Cardiac muscle cell (in vitro differentiated cells and primary cell): ENCODE measurements around the gene EPN2. TPM values are rescaled to one million over a fixed set of nuclear protein-coding genes. Genes with fewer than 3 reads are reported as not detected.
"Not testable (repeated sequence)": the region's sequence is repeated elsewhere in the genome, so short reads cannot be mapped to it uniquely, and the experiment has no call there.

Experiments
- DNase-seq, 2 donors: peaks; one replicate each; pipeline versions ENCODE4 v3.0.0 to v3.0.0-alpha.2; 2010 to 2017; ENCODE audit warnings: low read depth in 1 of 2, low spot score in 1 of 2
- H3K27ac ChIP-seq: fragments of 200-600 bp; sonication (generic); 2 replicates; pipeline ENCODE4 v1.5.1; 2016
- H3K27me3 ChIP-seq: fragments of 200-600 bp; sonication (generic); 2 replicates; pipeline ENCODE4 v1.6.0; 2016; ENCODE audit warnings: control low read depth
- H3K36me3 ChIP-seq: fragments of 200-600 bp; sonication (generic); 2 replicates; pipeline ENCODE4 v1.5.1; 2016; ENCODE audit warnings: control low read depth
- H3K4me1 ChIP-seq: fragments of 200-600 bp; sonication (generic); 2 replicates; pipeline ENCODE4 v1.8.1; 2017; ENCODE audit warnings: low read depth, mild to moderate bottlenecking, mixed run types
- H3K4me3 ChIP-seq: fragments of 200-600 bp; sonication (generic); 2 replicates; pipeline ENCODE4 v1.5.1; 2016; ENCODE audit warnings: mild to moderate bottlenecking
- H3K9me3 ChIP-seq: fragments of 200-600 bp; sonication (generic); 2 replicates; pipeline ENCODE4 v1.5.1; 2017; ENCODE audit warnings: low read depth, mild to moderate bottlenecking, control low read depth
- polyA plus RNA-seq: library from polyadenylated mRNA; unstranded; fragments of >200 nt; fragmentation: Nextera tagmentation; extraction: Ambion mirVana; gene quantifications from 2 replicates; pipeline ENCODE4 v1.2.1, GENCODE V29; 2016
- total RNA-seq: library from RNA; depleted of rRNA; stranded (reverse); fragments of >200 nt; gene quantifications from 2 replicates; pipeline ENCODE4 v1.2.3, GENCODE V29; 2016
- TF ChIP-seq, protein P1 (sequence below): IDR thresholded peaks from 2 replicates; pipeline ENCODE4 v1.5.1; 2012; ENCODE audit warnings: low read depth, mild to moderate bottlenecking, low read length

The EPN2 gene
- total and polyA plus RNA-seq, 2 experiments from 2014 or later = 43.5 to 45.5 TPM

DNA sequence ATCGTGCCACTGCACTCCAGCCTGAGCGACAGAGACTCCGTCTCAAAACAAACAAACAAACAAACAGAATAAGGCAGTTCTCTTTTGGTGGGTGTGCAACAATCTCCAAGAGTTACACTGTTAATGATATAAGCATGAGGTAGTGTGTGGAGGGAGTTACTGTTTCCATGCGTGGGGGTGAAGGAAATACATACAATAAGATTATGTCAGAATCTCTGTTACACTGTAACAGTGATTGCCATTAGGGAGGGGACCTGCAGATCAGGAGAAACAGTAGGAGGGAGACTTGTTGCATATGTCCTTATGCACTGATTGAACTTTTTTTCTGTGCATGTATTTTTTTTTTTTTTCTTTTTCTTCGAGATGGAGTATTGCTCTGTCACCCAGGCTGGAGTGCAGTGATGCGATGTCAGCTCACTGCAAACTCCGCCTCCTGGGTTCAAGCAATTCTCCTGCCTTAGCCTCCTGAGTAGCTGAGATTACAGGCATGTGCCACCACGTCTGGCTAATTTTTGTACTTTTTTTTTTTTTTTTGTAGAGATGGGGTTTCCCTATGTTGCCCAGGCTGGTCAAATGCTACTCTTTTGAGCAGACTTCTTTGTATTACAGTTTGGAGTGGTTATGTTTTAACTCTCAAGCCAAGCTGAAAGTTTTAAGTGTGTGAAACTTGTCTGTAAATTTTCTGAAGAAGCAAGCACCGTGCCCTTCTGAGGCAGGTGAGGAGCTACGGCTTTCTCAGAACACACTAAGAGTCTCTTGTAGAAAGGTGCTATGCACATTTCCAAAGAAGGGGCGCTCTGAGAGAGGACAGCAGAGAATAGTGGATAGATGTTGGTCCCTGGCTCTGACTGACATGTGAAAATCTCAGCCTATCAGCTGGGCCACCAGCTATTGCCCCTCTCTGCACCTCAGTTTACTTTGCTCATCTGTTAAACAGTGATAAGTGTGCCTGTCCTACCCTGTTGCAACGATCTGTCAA is 10.3 kb upstream of the EPN2 start:
- not testable (repeated sequence) for H3K36me3 ChIP-seq, DNase-seq, H3K4me1 ChIP-seq, H3K9me3 ChIP-seq, H3K27ac ChIP-seq, H3K27me3 ChIP-seq, H3K4me3 ChIP-seq

- H3K9me3 ChIP-seq, H3K27me3 ChIP-seq, H3K36me3 ChIP-seq, H3K4me3 ChIP-seq, H3K27ac ChIP-seq, H3K4me1 ChIP-seq: not testable (repeated sequence)
- peak in 1 of 2 donors; percentile 44 for DNase-seq
These were observed 2.5 kb upstream of the EPN2 start for GRCh38 chr17:19234676-19235075.

DNA sequence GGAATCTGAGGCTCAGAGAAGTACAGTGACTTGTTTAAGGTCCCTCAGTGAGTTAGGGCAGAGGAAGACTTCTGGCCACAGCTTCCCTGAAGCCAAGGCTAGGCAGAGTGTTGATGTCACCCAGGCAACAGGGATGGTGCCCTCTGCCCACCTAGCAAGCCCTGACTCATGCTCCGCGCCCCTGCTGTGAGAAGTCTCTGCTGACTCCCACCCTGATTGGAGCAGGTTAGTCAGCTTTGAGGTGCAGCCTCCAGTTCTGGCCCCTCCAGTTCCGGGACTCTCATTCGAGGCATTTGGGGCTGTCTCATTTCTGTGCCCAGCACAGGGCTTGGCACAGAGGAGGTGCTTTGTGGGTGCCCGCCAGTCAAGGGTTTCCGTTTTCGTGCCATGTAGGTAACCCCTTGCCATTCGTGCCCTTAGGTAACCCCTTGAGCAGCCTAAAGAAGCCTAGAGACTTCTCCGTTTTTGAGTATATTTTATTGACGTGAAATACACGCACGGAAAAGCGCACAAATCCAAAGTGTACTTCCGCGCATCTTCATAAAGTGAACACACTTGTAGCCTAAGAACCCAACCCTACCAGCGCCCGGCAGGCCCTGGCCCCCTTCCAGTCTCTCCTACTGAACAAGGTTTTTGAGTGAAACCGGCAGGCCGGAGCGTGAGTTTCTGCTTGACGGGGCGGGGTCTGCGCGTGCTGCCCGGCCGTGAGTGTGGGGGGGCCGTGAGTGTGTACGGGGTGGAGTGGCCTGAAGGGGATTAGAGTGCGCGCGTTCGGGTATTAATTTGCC is 621 bp upstream of the EPN2 start:
- H3K4me1 ChIP-seq, H3K36me3 ChIP-seq, DNase-seq, H3K27me3 ChIP-seq, H3K4me3 ChIP-seq, H3K9me3 ChIP-seq, H3K27ac ChIP-seq: not testable (repeated sequence)

DNA sequence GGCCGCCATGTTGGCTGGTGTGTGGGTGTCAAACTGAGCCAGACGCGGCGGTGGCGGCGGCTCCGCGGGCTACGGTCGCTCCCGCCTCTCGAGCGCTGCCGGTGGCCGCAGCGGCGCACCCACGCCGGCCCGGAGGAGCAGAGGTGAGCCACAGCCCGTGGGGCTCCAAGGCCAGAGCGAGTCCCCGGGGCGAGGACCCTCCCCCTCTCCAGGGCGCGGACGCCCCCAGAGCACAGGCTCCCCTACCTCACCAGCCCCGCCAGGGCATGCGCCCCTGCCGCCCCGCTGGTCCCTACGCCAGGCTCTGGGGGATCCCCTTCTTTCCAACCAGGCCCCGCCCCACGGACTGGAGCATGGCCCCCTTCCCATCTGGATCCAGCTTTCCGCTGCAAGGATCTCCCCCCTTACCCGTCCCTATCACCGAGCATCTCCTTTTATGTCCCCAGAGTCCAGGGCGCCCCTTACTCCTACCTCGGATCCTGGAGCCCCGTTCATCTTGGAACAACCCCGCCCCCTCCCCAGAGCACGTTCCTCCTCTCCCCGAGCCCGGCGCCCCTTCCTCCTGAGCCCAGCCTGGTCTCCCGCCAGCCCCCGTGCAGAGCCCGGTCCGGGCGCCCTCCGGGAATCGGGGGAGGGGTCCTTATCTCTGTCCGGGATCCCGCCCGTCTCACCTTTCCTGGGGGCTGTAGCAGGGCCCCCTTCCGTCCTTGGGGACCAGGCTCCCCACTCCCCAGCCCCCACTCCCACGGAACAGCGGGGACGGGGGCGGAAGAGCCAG is 412 bp downstream of the EPN2 start:
- Histone ChIP-seq H3K9me3 (no peaks in the 10 kb centered on the region), H3K36me3 (no peaks in the 10 kb centered on the region), H3K27ac (peak overlapping the region; percentile 74), H3K27me3 (no peaks in the 10 kb centered on the region), H3K4me1 (no peaks in the 10 kb centered on the region), H3K4me3 (peak overlapping the region; percentile 99)
- TF ChIP-seq, protein P1, sequence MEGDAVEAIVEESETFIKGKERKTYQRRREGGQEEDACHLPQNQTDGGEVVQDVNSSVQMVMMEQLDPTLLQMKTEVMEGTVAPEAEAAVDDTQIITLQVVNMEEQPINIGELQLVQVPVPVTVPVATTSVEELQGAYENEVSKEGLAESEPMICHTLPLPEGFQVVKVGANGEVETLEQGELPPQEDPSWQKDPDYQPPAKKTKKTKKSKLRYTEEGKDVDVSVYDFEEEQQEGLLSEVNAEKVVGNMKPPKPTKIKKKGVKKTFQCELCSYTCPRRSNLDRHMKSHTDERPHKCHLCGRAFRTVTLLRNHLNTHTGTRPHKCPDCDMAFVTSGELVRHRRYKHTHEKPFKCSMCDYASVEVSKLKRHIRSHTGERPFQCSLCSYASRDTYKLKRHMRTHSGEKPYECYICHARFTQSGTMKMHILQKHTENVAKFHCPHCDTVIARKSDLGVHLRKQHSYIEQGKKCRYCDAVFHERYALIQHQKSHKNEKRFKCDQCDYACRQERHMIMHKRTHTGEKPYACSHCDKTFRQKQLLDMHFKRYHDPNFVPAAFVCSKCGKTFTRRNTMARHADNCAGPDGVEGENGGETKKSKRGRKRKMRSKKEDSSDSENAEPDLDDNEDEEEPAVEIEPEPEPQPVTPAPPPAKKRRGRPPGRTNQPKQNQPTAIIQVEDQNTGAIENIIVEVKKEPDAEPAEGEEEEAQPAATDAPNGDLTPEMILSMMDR = peak; percentile 6
- DNase-seq = peak in 1 of 2 donors; percentile 52

GRCh38 chr17:19238167-19238505 is 970 bp downstream of the EPN2 start:
- no peaks in the 10 kb centered on the region for H3K4me1 ChIP-seq
- H3K9me3 ChIP-seq = no peaks in the 10 kb centered on the region
- DNase-seq = peak in 1 of 2 donors; percentile 50
- TF ChIP-seq, protein P1 = no peak
- no peak overlapping the region for H3K27ac ChIP-seq
- peak overlapping the region; percentile 99 for H3K4me3 ChIP-seq
- no peaks in the 10 kb centered on the region for H3K36me3 ChIP-seq
- no peaks in the 10 kb centered on the region for H3K27me3 ChIP-seq

- no peak overlapping the region for H3K27ac ChIP-seq
- H3K36me3 ChIP-seq = no peaks in the 10 kb centered on the region
- H3K4me1 ChIP-seq = no peaks in the 10 kb centered on the region
- peak in 1 of 2 donors; percentile 77 for DNase-seq
- TF ChIP-seq, protein P1 = no peak
- no peak overlapping the region for H3K4me3 ChIP-seq
- no peaks in the 10 kb centered on the region for H3K27me3 ChIP-seq
- H3K9me3 ChIP-seq = no peaks in the 10 kb centered on the region
These were observed 2.4 kb downstream of the EPN2 start for GRCh38 chr17:19239544-19239943.
